Measurements from ENCODE around the gene FXYD4. TPM values are rescaled to one million over a fixed set of nuclear protein-coding genes. Genes with fewer than 3 reads are reported as not detected.
A peak's percentile ranks its signal among the peaks of the same experiment; 100 is the strongest.

FXYD4 gene
- total RNA-seq, 1 experiment from 2014 or later, result not detected

DNA sequence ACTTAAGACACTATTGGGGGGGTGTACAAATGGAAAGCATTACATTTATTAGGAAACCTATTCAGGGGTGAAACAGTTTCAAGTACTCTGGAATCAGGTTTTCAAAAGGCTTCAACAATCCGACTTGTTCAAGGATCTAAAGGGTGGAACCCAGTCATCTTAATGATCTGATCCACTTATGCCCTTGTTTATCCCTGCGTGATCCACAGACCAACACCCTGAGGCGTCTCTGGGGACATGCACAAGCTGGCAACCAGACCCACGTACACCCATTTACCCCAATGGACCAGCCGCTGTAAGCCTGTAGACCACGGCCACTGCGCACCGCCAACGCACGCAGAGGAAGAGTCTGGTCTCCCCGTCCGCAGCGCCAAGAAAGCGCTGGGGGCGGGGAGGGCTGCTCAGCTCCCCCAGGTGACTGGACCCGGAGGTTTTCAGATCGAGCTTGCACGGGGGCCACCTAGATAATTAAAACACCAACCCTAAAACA lies 24.2 kb downstream of the FXYD4 start:
- no peaks in the 10 kb centered on the region for H3K27me3 Mint-ChIP-seq (ENCODE audit: insufficient read depth, unreplicated experiment)

GRCh38 chr10:43396061-43396927 lies 24.9 kb downstream of the FXYD4 start:
- peak overlapping the region; percentile 73 for H3K4me3 Mint-ChIP-seq (ENCODE audit: unreplicated experiment)
- ChIA-PET CTCF (interaction anchor here (0.6 to 1.6 kb wide), 8 partner anchors 8 to 224 kb away, joined by 3 to 5 read pairs (median 3); no protein-coding TSS in a partner anchor), POLR2A (interaction anchor here (0.8 to 8.9 kb wide), 12 partner anchors 8 to 258 kb away, joined by 3 to 169 read pairs (median 6); partner anchors contain the start of genes CSGALNACT2, HNRNPF and ZNF487)
- H3K9me3 Mint-ChIP-seq (ENCODE audit: unreplicated experiment), result no peaks in the 10 kb centered on the region
- DNase-seq (ENCODE audit: unreplicated experiment), result peak; percentile 60
- no peaks in the 10 kb centered on the region for H3K27me3 Mint-ChIP-seq (ENCODE audit: insufficient read depth, unreplicated experiment)
- BruUV-seq (replicated peaks), result no TSS peak
- intact Hi-C loops (cut with micrococcal nuclease), result loop anchor here (2.0 kb wide), 1 partner anchor 41 kb away; the partner anchor contains the start of gene ZNF487
- TF ChIP-seq, protein P1, sequence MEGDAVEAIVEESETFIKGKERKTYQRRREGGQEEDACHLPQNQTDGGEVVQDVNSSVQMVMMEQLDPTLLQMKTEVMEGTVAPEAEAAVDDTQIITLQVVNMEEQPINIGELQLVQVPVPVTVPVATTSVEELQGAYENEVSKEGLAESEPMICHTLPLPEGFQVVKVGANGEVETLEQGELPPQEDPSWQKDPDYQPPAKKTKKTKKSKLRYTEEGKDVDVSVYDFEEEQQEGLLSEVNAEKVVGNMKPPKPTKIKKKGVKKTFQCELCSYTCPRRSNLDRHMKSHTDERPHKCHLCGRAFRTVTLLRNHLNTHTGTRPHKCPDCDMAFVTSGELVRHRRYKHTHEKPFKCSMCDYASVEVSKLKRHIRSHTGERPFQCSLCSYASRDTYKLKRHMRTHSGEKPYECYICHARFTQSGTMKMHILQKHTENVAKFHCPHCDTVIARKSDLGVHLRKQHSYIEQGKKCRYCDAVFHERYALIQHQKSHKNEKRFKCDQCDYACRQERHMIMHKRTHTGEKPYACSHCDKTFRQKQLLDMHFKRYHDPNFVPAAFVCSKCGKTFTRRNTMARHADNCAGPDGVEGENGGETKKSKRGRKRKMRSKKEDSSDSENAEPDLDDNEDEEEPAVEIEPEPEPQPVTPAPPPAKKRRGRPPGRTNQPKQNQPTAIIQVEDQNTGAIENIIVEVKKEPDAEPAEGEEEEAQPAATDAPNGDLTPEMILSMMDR (IDR thresholded peaks at IDR 0.05; ENCODE audit: unreplicated experiment), result no peak
- H3K4me1 Mint-ChIP-seq (ENCODE audit: insufficient read depth, unreplicated experiment), result peaks cover 25% of the 10 kb centered on the region
- H3K36me3 Mint-ChIP-seq (ENCODE audit: insufficient read depth, unreplicated experiment), result peaks cover 81% of the 10 kb centered on the region
- peak overlapping the region; percentile 83 for H3K27ac Mint-ChIP-seq (ENCODE audit: low read depth, unreplicated experiment)

More for the DNA sequence above, 24.2 kb downstream of the FXYD4 start:
- ChIA-PET POLR2A (interaction anchor here (0.6 to 8.9 kb wide), 10 partner anchors 11 to 257 kb away, joined by 3 to 169 read pairs (median 8); partner anchors contain the start of genes CSGALNACT2, HNRNPF and ZNF487), CTCF (interaction anchor here (0.6 to 1.6 kb wide), 7 partner anchors 8 to 862 kb away, joined by 3 to 5 read pairs (median 3); no protein-coding TSS in a partner anchor)
- no peak for DNase-seq (ENCODE audit: unreplicated experiment)
- H3K4me3 Mint-ChIP-seq (ENCODE audit: unreplicated experiment), result peak overlapping the region; percentile 73
- peak overlapping the region; percentile 74 for H3K27ac Mint-ChIP-seq (ENCODE audit: low read depth, unreplicated experiment)
- no peaks in the 10 kb centered on the region for H3K9me3 Mint-ChIP-seq (ENCODE audit: unreplicated experiment)
- intact Hi-C loops (cut with micrococcal nuclease), result loop anchor here (2.0 kb wide), 1 partner anchor 41 kb away; the partner anchor contains the start of gene ZNF487
- peaks cover 25% of the 10 kb centered on the region for H3K4me1 Mint-ChIP-seq (ENCODE audit: insufficient read depth, unreplicated experiment)
- TF ChIP-seq, protein P1 (IDR thresholded peaks at IDR 0.05; ENCODE audit: unreplicated experiment), result no peak
- H3K36me3 Mint-ChIP-seq (ENCODE audit: insufficient read depth, unreplicated experiment), result peaks cover 87% of the 10 kb centered on the region
- BruUV-seq (replicated peaks), result no TSS peak

DNA sequence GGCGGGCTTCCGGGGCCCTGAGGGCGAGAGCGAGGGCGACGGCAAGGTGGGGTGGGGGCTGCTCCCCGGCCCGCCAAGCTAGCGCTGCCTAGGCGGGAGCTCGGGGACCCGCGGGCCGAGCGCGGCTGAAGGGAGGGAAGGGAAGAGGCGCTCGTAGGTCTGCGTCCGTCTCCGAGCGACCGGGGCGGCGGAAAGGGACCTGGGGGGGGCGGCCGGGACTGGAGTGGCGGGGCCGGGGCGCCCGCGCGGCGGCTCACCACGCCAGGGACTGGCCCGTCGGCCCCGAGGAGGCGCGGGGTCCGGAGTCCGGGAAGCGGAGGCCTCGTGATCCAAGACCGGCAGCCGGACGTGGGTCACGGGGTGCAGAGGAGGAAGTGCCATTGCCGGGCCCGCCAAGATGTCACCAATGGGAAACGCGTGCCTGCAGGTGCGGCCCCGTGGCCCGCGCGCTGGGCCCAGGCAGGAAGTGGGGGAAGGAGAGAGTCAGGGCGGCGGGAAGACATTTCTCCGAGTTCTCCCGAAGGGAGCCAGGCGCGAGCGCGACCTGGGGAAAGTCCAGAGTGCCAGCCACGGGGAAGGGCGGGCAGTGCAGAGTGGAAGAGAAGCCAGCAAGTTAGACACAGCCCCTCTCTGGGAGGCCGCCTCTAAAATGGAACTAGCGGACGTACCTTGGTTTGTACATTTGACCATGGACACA lies 25.6 kb downstream of the FXYD4 start:
- TF ChIP-seq, protein P1 (IDR thresholded peaks at IDR 0.05; ENCODE audit: unreplicated experiment), result no peak
- intact Hi-C loops (cut with micrococcal nuclease), result loop anchor here (1.0 to 2.0 kb wide), 2 partner anchors 11 to 40 kb away; partner anchors contain the start of gene ZNF487
- Mint-ChIP-seq H3K36me3 (ENCODE audit: insufficient read depth, unreplicated experiment) (peaks cover 81% of the 10 kb centered on the region), H3K27ac (ENCODE audit: low read depth, unreplicated experiment) (peak overlapping the region; percentile 83), H3K9me3 (ENCODE audit: unreplicated experiment) (no peaks in the 10 kb centered on the region), H3K4me3 (ENCODE audit: unreplicated experiment) (peak overlapping the region; percentile 73), H3K4me1 (ENCODE audit: insufficient read depth, unreplicated experiment) (peaks cover 32% of the 10 kb centered on the region), H3K27me3 (ENCODE audit: insufficient read depth, unreplicated experiment) (no peaks in the 10 kb centered on the region)
- POLR2A ChIA-PET, result interaction anchor here (0.8 to 8.9 kb wide), 10 partner anchors 9 to 259 kb away, joined by 3 to 169 read pairs (median 10); partner anchors contain the start of genes CSGALNACT2, HNRNPF and ZNF487
- BruUV-seq (replicated peaks), result TSS peak; percentile 84
- CTCF ChIA-PET, result interaction anchor here (0.6 to 1.6 kb wide), 3 partner anchors 12 to 225 kb away, joined by 3 to 4 read pairs (median 4); no protein-coding TSS in a partner anchor
- peak; percentile 92 for DNase-seq (ENCODE audit: unreplicated experiment)

Data from MCF 10A (cell line).